ENCODE results near the gene MYL7. TPM values are rescaled to one million over a fixed set of nuclear protein-coding genes. Genes with fewer than 3 reads are reported as not detected.

The MYL7 gene
- polyA plus RNA-seq, 3 donors = not detected

GRCh38 chr7:44105832-44106231, 35.3 kb downstream of the MYL7 start:
- no peak overlapping the region for H3K9ac ChIP-seq (ENCODE audit: insufficient read depth, low read length, poor library complexity, severe bottlenecking)
- no peaks in the 10 kb centered on the region for H3K79me2 ChIP-seq (ENCODE audit: insufficient read depth, low read length)
- peaks cover 37 to 44% (median 38%) of the 10 kb centered on the region in 3 donors for H3K27me3 Mint-ChIP-seq (ENCODE audit: low read depth in 3 of 3)

More at GRCh38 chr7:44105832-44106231, 35.3 kb downstream of the MYL7 start:
- Histone ChIP-seq H3K4me1 (ENCODE audit: control insufficient read depth in 1 of 2, insufficient read depth in 2 of 2, low read length in 2 of 2) (peaks cover 0 to 5% of the 10 kb centered on the region in 2 donors), H3K36me3 (replicated peaks in 1 of 2; ENCODE audit: control insufficient read depth in 1 of 2, insufficient read depth in 2 of 2, low read length in 2 of 2) (no peaks in the 10 kb centered on the region), H3K4me2 (replicated peaks; ENCODE audit: extremely low read depth, low read length, poor library complexity, severe bottlenecking) (no peak overlapping the region), H3K27ac (ENCODE audit: low read depth in 1 of 2, low read length in 2 of 2) (no peak overlapping the region), H3K4me3 (replicated peaks in 1 of 3; ENCODE audit: low read depth in 2 of 3, low read length in 3 of 3) (no peak overlapping the region), H4K20me1 (ENCODE audit: insufficient read depth, low read length) (no peaks in the 10 kb centered on the region), H2AFZ (ENCODE audit: insufficient read depth, low read depth, low read length, poor library complexity, severe bottlenecking) (no peak overlapping the region), H3K27me3 (ENCODE audit: control insufficient read depth in 2 of 2, insufficient read depth in 2 of 2, low read length in 2 of 2) (peaks cover 14 to 34% of the 10 kb centered on the region in 2 donors), H3K9me3 (replicated peaks in 1 of 2; ENCODE audit: control insufficient read depth in 1 of 2, insufficient read depth in 1 of 2, low read length in 2 of 2) (no peaks in the 10 kb centered on the region)
- H3K4me3 Mint-ChIP-seq = peak overlapping the region in 1 of 2 donors; percentile 63
- H3K4me1 Mint-ChIP-seq = peaks cover 3% of the 10 kb centered on the region
- H3K27ac Mint-ChIP-seq = no peak overlapping the region
- H3K9me3 Mint-ChIP-seq = peaks cover 0 to 8% (median 0%) of the 10 kb centered on the region in 7 donors
- intact Hi-C loops (cut with micrococcal nuclease) = no loop called here
- no peak for TF ChIP-seq CTCF (IDR thresholded peaks at IDR 0.05)
- no peaks in the 10 kb centered on the region for H3K36me3 Mint-ChIP-seq
- DNase-seq = no peak
- 51% methylated on average over 2 of the region's 2 CpGs for WGBS (ENCODE audit: insufficient coverage)
